OCI-LY7 (cell line): ENCODE results near the gene NRN1L.

Source experiments
- EZH2phosphoT487 ChIP-seq: fragments of 200-600 bp; sonication (generic); IDR thresholded peaks from 2 replicates; pipeline ENCODE4 v1.6.1; 2018; ENCODE audit warnings: low read depth, borderline replicate concordance, mild to moderate bottlenecking, mixed run types, antibody characterized with exemption, low read length, moderate library complexity, mixed read lengths
- TF ChIP-seq, protein P1 (sequence below): fragments of 200-600 bp; sonication (generic); conservative IDR thresholded peaks from 2 replicates; pipeline ENCODE4 v1.5.1; 2014; ENCODE audit warnings: mild to moderate bottlenecking, antibody characterized with exemption, low read length, moderate library complexity, mixed read lengths

DNA sequence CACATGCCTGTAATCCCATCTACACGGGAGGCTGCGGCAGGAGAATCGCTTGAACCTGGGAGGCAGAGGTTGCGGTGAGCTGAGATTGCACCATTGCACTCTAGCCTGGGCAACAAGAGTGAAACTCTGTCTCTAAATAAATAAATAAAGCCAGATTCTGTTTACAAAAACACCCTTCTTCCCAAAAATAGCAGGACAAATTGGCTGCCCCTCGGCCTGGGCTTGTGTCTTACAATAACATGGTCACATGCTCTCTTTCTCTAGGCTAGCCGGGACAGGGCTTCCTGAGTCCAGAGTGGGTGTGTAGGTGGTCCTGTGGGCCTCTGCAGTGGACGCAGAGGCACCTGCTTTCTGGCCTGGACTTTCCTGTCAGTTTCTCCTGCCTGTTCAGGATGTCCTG, 15.0 kb upstream of the NRN1L start:
- TF ChIP-seq, protein P1, sequence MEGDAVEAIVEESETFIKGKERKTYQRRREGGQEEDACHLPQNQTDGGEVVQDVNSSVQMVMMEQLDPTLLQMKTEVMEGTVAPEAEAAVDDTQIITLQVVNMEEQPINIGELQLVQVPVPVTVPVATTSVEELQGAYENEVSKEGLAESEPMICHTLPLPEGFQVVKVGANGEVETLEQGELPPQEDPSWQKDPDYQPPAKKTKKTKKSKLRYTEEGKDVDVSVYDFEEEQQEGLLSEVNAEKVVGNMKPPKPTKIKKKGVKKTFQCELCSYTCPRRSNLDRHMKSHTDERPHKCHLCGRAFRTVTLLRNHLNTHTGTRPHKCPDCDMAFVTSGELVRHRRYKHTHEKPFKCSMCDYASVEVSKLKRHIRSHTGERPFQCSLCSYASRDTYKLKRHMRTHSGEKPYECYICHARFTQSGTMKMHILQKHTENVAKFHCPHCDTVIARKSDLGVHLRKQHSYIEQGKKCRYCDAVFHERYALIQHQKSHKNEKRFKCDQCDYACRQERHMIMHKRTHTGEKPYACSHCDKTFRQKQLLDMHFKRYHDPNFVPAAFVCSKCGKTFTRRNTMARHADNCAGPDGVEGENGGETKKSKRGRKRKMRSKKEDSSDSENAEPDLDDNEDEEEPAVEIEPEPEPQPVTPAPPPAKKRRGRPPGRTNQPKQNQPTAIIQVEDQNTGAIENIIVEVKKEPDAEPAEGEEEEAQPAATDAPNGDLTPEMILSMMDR = no peak
- TF ChIP-seq EZH2phosphoT487 = no peak
